Middle frontal gyrus (tissue), 1 donor: ENCODE data around the gene TMEM144.
"Not testable (repeated sequence)": the region's sequence is repeated elsewhere in the genome, so short reads cannot be mapped to it uniquely, and the experiment has no call there.

Source experiments
- DNase-seq: peaks from one replicate; pipeline ENCODE4 v3.0.0-alpha.2; 2015; ENCODE audit warnings: low spot score; ENCODE audit errors: extremely low spot score

The TMEM144 gene

DNA sequence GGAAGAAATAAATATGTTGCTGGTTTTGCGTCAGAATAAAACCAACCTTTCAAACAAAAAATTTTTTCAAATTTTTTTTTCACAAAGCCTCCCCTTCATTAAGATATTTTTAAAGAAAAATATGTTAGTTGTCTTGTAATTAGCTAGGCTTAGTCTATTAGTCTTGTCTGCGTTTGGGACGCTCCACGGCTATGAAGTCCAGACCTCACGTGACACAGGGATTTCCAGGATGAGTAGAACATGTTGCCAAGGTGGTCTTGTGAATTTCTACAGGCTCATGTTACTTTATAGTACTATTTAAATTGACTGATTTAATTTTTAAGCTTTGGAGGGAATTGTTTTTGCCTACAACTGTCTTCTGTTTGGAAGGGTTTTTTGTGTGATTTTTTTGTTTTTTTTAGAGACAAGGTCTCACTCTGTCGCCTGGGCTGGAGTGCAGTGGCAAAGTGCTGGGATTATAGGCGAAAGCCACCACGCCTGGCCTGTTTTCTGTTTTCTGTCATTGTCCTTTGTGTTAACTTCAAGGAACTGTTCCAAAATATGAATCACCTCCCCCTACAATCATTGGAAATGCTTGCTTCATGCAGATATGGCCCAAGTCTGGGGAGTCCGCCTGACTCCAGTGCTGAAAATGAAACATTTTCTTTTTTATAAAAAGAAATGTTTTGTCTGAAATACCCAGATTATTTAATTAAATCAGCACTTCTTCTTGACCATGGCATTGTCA is 26.2 kb downstream of the TMEM144 start:
- DNase-seq = peak; percentile 71

DNA sequence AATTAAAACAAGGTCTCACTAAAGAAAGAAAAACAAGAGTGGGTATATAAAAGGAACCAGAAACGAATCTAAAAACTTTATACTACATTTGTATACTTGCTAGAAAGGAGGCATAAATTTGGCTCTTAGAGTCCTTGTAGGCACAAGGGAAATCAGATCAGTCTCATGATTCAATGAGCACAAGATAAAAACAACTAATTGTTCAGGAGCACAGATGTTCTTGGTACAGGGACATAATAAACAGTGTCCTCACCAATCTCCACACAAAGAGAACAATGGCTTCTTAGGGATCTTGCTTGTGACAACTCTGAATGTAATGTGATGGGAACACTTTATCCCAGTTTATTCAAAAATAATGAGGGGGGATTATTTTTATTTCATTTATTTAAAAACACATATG is 28.3 kb downstream of the TMEM144 start:
- DNase-seq = peak; percentile 71

DNA sequence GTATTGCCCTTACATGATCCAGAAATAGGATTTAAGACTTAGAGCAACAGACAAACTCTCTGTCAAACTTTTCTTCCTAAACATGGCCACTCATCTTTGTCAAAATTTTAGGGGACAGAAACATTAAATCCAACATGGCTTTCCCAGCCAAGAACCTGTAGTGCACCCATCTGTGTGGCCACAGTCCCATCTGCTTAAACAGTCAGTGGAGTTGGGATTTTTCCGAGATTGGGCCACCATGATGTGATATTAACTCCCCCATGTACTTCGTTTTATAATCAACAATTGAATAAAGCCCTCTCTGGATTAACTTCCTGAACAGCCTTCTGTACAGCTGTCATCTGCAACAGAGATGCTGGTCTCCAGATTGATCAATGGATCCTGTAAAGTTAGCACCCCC is 28.9 kb downstream of the TMEM144 start:
- no peak for DNase-seq

DNA sequence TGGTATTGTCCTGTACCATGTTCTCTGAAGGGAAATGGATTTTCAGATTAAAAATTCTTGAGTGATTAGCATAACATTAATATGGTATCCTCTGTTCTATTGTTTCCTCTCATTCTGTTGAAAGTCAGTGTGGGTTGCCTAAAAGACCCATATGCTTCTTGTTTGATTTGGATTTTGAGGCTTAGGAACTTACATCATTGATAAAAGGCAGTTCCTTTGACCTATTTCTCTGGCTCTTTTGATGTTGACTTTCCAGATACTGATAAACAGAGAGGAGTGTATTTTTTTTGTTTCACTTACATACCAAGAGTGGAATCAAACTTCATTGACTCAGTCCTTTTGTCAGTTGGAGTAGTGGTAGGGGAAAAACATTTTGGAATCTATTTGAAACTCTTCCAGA is 32.8 kb downstream of the TMEM144 start:
- no peak for DNase-seq

DNA sequence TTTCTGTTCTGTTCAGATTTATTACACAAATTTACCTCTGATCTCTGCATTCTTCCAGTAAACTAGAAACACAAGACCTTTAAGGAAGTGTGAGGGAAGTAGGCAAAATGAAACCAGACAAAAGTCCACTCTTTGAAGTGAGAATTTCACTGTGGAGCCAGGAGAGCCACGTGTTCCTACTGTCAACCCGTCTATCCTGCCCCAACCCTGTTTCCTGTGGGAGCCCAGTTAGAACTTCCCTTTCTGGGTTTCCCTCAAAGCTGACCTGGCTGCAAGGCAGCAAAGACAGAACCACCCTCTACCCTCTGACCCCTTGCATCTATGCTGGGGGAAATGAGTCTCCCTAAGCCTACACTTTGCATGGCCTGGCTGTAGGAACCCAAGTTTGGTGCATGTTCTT is 40.0 kb downstream of the TMEM144 start:
- DNase-seq = no peak

DNA sequence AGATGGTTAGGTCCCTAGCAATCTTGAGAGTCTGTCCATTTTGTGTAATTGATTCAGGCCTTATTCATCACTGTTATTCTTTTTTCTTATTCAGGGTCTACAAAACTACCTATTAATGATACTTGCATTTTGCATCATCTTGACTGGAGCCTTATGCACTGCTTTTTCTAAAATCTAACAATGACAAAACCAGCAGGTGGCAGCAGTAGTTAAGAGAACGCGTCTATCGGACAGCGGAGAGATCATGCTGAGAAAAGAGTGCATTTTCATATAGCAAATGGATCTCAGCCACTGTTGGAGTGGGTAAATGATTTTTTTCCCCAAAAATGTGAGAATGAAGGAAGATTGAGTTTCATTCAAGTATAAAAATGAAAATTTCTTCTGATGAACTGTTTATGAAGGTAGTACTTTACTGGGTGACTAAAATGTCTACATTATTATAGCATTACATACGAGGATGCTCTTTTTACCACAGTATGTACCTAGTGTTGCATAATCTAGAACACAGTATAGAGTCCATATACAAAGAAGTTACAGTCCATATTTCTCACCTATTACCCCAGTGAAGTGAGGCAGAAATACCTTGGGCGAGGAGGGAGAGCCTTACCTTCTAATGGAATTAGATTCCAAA is 43.2 kb downstream of the TMEM144 start:
- peak; percentile 82 for DNase-seq

DNA sequence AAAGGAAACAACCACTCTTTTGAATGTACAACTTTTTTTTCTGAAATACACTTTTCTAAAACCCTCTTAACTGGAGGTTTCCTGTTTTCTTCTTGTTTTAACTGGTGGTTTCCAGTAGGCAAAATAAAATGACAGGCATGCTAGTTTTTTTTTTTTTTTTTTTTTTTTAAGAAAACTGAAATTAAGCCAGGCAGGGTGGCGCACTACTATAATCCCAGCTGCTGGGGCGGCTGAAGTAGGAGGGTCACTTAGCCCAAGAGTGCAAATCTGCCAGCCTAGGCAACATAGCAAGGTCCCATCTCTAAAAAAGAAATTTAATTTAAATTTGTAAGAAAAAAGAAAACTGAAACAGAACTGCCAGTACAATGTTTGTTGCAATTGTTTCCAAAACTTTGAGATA is 44.0 kb downstream of the TMEM144 start:
- no peak for DNase-seq

DNA sequence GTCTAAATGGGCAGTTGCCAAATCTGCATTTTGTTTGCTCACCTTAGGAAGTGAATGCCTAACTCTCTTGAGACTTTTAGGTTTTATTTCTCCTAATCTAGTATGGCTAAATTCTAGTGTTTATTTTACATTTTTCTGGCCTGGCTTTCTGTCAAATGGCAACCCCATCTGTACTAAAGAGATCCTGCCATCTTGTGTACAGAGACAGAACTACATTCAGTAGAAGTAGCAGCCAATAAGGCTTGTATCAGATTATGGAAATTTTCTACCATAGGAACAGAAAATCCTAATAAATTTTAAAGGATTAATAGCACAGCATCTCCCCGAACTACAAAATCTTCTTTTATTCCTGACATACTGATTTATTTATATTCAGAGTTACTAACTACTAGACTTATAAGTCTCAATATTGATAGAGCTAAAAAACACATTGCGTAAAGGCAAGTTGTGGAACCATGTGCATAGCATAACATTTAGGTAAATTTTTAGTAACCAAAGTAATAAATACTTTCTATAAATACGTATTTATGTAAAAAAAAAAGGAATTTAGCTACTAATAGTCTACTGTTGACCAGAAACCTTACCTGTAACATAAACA is 45.5 kb downstream of the TMEM144 start:
- no peak for DNase-seq

DNA sequence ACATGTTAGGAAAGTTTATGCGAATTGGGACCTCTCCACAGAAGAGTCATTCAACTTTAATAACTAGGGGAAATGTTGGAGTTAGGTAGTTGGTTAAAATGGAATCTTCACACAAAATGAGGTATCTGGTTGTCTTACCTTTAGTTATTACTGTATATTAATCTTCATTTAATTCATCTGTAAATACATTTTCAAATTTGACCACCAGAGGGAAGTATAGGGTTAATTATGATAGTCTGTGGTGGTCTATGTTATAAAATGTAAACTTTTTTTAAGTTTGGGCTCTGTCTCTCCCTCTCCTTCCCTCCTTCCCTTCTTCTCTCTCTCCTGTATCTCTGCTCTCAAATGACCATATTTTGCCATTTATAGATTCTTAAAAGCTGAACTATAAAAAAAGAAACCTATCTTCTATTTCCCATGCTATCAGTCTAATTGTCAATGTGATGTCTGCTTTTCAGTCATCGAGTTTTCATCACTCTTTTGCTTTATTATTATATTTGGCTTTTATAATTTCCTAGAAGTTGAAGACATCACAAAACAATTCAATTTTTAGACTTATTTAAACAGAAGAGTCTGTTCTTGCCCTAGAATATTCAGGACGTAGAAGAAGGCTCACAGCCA is 49.8 kb downstream of the TMEM144 start:
- DNase-seq = no peak

DNA sequence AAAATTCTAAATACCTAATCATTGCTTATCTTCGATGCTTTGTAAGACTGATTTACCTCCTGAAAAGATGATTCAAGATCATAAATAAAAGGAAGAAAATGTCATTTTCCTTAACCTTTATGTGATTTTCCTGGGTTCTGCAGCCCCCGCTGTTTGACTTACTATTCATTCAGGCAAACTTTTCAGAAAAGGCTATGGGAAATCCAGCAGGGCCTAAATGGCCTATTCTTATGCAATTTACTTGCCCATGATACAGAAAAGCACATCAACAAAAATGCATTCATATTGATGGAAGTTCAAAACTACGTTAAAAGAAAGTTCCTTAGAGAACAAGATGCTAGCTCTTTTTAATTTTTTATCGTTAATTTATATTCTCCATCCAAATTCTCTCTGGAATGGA is 51.2 kb downstream of the TMEM144 start:
- no peak for DNase-seq

DNA sequence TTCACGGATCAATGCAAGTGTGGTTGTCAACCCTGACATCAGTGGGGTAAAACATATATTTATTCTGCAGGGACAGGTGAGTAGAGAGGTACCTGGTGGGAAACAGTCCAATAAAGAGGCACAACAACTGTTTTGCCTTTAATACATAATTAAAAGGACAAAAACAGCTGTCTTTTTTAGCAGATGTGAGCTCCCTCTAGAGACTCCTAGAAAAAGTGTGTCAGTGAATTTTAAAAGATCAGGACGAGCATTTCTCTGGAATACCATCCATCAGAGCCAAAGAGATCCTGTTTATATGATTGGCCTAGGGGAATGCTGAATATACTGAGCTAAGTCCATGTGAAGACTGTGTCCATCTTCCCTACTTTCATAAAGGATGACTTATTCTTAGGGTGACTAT is 58.3 kb downstream of the TMEM144 start:
- no peak for DNase-seq

DNA sequence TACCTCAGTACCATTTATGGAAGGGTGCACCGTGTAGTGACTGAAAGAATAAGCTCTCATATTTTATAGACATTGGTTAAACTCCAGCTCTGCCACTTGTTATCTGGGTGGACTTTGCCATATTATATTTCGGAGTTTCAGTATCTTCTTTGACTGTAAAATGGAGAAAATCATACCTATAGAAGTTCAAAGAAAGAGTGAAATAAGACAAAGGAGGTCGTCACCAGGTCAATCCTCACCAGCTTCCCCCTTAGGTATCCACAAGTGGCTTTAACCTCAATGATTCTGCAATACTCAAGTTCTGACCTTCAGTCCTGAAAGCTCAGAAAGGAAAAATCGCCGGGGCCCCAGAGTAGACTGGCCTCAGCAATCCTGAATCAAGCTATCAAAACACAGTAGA is 64.3 kb downstream of the TMEM144 start:
- DNase-seq = no peak

DNA sequence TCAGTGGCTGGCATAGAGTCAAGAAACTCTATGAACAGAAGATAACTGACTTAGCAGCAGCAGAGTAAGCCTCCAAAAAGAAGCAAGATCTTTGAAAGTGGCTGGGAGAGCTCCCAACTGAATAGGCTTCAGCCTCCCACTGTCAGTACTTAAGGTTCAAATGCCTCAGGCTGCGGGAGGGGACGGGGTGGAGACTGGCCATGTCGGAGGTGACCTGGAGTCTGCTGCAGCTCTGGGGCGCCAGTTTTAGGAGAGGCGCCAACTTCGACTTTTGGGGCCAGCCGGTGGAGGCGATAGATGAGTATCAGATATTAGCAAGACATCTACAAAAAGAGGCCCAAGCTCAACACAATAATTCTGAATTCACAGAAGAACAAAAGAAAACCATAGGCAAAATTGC is 67.3 kb downstream of the TMEM144 start:
- no peak for DNase-seq

DNA sequence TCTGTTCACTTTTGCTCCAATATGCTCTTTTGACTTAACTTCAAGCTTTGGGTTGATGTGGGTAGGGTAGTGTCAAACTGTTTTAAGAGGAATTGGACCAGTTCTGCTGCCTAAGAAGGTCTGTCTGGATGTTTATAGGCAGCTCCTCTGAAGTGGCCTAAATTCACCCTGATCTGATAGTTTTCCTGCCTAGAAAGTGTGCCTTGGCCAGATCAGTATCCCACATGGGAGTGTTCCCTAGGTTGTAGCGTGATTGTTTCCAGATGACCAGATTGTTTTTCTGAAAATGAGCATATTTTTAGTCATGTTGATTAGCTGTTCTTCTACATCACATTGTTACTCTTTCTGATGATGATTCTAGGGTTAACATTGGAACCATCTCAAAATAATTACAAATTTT is 68.8 kb downstream of the TMEM144 start:
- DNase-seq = not testable (repeated sequence)

DNA sequence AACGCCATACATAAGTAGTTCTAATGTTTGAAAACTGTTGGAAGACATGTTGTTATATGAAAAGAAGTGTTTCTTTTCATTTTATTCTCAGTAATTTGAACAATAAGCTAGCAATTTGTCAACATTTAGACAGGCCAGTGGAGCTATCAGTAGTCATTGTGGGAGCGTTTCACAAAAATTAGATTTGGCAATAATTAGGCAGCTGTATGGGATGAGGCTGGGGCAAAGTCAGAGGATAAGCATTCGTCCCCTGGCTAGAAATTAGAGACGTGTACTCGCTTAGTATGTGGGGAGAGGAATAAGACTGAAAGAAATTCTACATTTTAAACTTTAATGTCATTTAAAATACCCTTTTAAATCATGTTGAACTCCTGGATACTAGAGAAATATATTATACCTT is 70.6 kb downstream of the TMEM144 start:
- DNase-seq = no peak

DNA sequence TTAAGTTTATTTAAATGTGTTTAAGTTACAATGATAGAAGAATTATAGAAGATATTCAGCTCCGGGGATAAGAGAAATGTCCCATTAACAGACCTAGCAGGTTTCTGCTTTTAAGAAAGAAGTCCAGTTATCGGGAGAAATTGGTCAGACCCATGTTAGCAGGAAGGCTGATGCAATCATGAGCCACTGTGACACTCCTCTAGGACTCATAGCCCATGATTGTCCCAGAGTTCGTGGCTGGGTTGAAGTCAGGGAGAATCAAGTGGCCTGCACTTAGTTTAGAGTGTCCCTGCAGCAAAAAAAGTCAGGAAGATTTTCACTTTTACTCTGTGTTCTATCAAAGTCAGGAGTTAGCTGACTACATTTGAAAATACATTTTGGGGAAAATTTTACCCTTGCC is 72.0 kb downstream of the TMEM144 start:
- no peak for DNase-seq

DNA sequence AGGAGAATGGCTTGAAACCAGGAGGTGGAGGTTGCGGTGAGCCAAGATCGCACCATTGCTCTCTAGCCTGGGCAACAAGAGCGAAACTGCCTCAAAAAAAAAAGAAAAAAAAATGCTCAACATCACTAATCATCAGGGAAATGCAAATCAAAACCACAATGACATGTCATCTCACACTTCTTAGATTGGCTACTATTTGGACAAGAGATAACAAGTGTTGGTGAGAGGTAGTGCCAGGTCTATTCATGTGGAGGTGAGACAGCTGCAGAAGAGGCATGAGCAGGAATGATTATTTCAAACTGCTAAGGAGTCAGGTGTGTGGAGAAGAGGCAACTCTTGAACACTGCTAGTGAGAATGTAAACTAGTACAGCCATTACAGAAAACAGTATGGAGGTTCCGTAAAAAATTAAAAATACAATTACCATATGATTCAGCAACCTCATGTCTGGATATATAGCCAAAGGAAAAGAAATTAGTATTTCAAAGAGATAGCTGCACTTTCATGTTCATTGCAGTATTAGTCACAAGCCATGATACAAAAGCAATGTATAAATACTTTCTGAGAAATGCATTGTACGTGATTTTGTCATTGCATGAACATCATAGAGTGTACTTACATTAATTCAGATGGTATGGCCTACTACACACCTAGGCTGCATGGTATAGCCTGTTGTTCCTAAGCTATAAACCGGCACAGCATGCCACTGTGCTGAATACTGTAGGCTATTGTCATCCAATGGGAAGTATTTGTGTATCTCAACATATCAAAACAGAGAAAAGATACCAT is 75.3 kb downstream of the TMEM144 start:
- DNase-seq = no peak

DNA sequence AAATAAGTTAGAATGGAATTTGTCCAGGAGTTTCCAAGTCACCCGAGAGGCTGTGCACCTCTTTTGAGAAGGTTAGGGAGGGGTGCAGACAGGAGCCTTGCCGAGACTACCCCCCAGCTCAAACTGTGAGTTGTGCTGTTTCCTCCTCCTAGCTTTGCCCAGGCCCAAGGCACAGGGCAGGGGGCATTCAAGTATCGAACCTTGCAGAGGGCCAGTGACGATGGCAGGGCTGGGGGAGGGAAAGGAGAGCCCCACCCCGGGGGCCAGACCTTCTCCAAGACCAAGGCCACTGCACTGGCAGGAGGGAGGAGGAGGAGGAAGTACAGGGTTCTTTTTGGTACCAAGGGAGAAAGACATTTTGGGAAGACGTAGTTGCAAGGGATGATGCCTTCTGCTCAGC is 80.6 kb downstream of the TMEM144 start:
- DNase-seq = no peak

DNA sequence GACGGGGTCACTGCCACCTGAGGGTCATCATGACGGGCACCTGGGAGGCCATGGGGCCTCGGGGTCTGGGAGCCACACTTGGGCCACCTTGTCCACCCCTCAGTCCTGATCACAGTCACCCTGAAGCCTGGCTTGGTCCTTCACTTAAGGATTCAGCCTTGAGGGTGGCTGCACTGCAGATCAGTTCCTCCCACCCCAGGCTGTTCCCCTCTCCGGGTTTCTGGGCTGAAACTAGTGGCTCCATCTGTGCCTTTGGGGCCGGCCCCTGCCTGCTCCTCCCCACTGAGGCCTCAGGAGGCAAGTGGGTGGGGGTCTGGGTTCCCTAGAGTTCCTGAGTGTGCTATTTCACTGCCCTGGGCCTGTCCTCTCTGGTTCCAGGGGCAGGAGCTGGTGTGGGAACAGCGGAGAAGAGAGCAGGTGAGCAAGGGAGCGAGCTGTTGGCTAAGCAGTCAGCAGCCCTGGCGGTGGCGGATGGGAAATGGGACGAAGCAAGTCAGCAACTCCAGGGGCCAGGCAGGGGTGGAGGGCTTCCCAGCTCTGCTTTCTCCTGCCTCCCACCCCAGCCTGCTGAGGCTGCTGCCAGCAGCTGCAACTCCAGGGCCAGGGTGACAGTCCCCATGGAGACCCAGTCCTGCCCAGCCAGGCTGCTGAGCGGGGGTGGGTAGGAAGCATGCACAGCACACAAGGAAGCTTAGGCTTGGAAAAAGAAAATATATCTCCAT is 81.2 kb downstream of the TMEM144 start:
- DNase-seq = no peak

DNA sequence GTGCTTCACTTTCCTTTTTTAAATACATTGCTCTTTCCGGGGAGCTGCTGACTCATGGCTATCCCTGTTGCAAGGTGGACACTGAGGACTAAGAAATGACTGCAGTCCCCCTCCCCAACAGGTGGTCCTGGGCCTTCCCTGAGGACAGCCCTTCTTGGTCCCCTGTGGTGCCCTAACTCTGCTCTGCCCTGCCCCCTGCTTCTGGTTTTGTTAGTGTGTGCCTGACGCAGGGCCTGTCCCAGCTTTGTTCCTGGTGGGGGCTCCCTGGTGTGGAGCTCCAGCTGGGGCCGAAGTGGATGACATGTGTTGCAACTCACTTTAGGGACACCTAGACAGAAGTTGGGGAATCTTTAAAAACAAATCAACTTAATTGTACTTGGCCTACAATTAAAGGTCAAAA is 81.9 kb downstream of the TMEM144 start:
- DNase-seq = no peak

DNA sequence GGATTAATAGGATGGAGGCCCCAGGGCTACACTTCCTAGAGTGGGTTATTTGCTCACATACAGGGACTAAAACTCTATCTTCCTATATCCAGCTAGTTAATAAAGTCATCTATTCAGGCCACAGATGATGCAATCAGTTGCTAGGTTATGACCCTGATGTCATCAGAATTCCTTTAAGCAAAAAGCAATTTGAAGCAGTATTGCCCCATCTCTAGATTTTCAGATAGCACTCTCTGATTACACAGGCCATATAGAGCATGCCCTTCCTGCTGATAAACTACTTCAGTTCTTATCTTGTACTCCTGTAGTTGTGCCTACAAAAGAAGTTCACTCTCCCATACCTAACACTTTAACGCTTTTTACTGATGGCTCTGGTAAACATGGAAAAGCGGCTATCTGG is 84.8 kb downstream of the TMEM144 start:
- no peak for DNase-seq
